Measurements from ENCODE around the gene RNF121.

DNA sequence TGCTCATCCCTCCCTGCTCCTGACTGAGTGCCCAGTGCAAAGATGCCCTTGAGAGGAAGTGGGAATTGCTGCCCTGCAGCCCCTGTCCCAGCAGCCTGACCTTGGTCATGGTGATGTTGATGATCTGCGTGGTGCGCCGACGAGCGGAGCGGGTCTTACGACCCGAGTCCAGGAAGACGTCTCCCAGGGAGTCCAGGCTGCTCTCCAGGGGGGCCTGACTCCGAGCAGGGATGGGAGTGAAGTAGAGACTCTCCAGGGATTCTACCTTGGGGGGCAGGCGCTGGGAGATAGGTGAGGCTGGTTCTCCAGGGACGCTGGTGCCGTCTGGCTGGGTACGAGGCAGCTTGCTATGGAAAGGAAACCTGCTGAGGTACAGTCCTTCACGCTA is 78.2 kb downstream of the RNF121 start:
- TF ChIP-seq POLR2AphosphoS5 (IDR thresholded peaks at IDR 0.05) (no peak), POLR2A (IDR thresholded peaks at IDR 0.05; ENCODE audit: low read depth) (no peak), EP300 (IDR thresholded peaks at IDR 0.05) (no peak)
- TF ChIP-seq, protein P1, sequence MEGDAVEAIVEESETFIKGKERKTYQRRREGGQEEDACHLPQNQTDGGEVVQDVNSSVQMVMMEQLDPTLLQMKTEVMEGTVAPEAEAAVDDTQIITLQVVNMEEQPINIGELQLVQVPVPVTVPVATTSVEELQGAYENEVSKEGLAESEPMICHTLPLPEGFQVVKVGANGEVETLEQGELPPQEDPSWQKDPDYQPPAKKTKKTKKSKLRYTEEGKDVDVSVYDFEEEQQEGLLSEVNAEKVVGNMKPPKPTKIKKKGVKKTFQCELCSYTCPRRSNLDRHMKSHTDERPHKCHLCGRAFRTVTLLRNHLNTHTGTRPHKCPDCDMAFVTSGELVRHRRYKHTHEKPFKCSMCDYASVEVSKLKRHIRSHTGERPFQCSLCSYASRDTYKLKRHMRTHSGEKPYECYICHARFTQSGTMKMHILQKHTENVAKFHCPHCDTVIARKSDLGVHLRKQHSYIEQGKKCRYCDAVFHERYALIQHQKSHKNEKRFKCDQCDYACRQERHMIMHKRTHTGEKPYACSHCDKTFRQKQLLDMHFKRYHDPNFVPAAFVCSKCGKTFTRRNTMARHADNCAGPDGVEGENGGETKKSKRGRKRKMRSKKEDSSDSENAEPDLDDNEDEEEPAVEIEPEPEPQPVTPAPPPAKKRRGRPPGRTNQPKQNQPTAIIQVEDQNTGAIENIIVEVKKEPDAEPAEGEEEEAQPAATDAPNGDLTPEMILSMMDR (IDR thresholded peaks at IDR 0.05): no peak

Measured in esophagus muscularis mucosa (tissue), 4 donors.